Neural cell (in vitro differentiated cells): Measurements from ENCODE around the gene LRRC1. TPM values are rescaled to one million over a fixed set of nuclear protein-coding genes. Genes with fewer than 3 reads are reported as not detected.

ENCODE experiments used
- H2AFZ ChIP-seq: fragments of 200-600, 300-800 bp; sonication (generic), shearing (Covaris generic); 2 replicates; pipeline ENCODE4 v1.6.0; 2014; ENCODE audit warnings: low read depth, mild to moderate bottlenecking, antibody characterized with exemption, low read length, moderate library complexity
- H3F3A ChIP-seq: fragments of 200-600 bp; shearing (Covaris generic); 2 replicates; pipeline ENCODE4 v1.6.1; 2016; ENCODE audit warnings: mild to moderate bottlenecking, moderate library complexity, mixed read lengths, antibody characterized with exemption, low read length; ENCODE audit not compliant: insufficient read depth, poor library complexity, severe bottlenecking
- H3K27ac ChIP-seq: fragments of 200-600, 300-800 bp; sonication (generic), shearing (Covaris generic); 2 replicates; pipeline ENCODE4 v1.5.1; 2014; ENCODE audit warnings: mild to moderate bottlenecking, low read length, moderate library complexity
- H3K27me3 ChIP-seq: fragments of 300-800, 200-600 bp; sonication (generic), shearing (Covaris generic); 2 replicates; pipeline ENCODE4 v1.6.0; 2014; ENCODE audit warnings: mild to moderate bottlenecking, low read depth, low read length, moderate library complexity; ENCODE audit not compliant: insufficient read depth
- H3K36me3 ChIP-seq: fragments of 300-800, 200-600 bp; sonication (generic), shearing (Covaris generic); 2 replicates; pipeline ENCODE4 v1.5.1; 2014; ENCODE audit warnings: mild to moderate bottlenecking, antibody characterized with exemption, low read length, moderate library complexity; ENCODE audit not compliant: insufficient read depth
- H3K4me2 ChIP-seq: fragments of 300-800, 200-600 bp; sonication (generic), shearing (Covaris generic); 2 replicates; pipeline ENCODE4 v1.6.0; 2014; ENCODE audit warnings: mild to moderate bottlenecking, low read length
- H3K4me3 ChIP-seq: fragments of 300-800, 200-600 bp; sonication (generic), shearing (Covaris generic); 2 replicates; pipeline ENCODE4 v1.5.1; 2014; ENCODE audit warnings: mild to moderate bottlenecking, low read length, moderate library complexity
- H3K79me2 ChIP-seq: fragments of 200-600 bp; shearing (Covaris generic); replicated peaks from 2 replicates; pipeline ENCODE4 v1.6.0; 2014; ENCODE audit warnings: mild to moderate bottlenecking, low read length, moderate library complexity; ENCODE audit not compliant: insufficient read depth
- H3K9ac ChIP-seq: fragments of 300-800, 200-600 bp; sonication (generic), shearing (Covaris generic); 2 replicates; pipeline ENCODE4 v1.6.1; 2016; ENCODE audit warnings: mild to moderate bottlenecking, low read length, mixed read lengths
- H3K9me2 ChIP-seq: fragments of 200-600 bp; shearing (Covaris generic); 2 replicates; pipeline ENCODE4 v1.6.1; 2016; ENCODE audit warnings: mild to moderate bottlenecking, low read length, mixed read lengths; ENCODE audit not compliant: insufficient read depth
- H3K9me3 ChIP-seq: fragments of 200-600, 300-800 bp; sonication (generic), shearing (Covaris generic); 2 replicates; pipeline ENCODE4 v1.6.1; 2016; ENCODE audit warnings: mild to moderate bottlenecking, mixed run types, low read length, moderate library complexity, mixed read lengths
- H4K20me1 ChIP-seq: fragments of 200-600 bp; shearing (Covaris generic); 2 replicates; pipeline ENCODE4 v1.6.1; 2016; ENCODE audit warnings: mild to moderate bottlenecking, mixed run types; ENCODE audit not compliant: insufficient read depth
- CTCF ChIP-seq: fragments of 450-650 bp; IDR thresholded peaks from 2 replicates; pipeline ENCODE4 v1.5.1; 2014; ENCODE audit warnings: antibody characterized with exemption, mild to moderate bottlenecking, moderate library complexity; ENCODE audit not compliant: poor library complexity, severe bottlenecking
- EP300 ChIP-seq: fragments of 450-650 bp; conservative IDR thresholded peaks from 2 replicates; pipeline ENCODE4 v1.6.1; 2014; ENCODE audit warnings: antibody characterized with exemption, mild to moderate bottlenecking, moderate library complexity; ENCODE audit not compliant: poor library complexity, severe bottlenecking
- EZH2 ChIP-seq: fragments of 200-600, 300-800 bp; shearing (Covaris generic), sonication (generic); IDR thresholded peaks from 2 replicates; pipeline ENCODE4 v1.6.1; 2014; ENCODE audit warnings: antibody characterized with exemption, low read length, borderline replicate concordance, mild to moderate bottlenecking; ENCODE audit not compliant: insufficient read depth, poor library complexity, severe bottlenecking
- MXI1 ChIP-seq: fragments of 450-650 bp; conservative IDR thresholded peaks from 2 replicates; pipeline ENCODE4 v1.6.1; 2014; ENCODE audit warnings: antibody characterized with exemption, mild to moderate bottlenecking; ENCODE audit not compliant: poor library complexity, severe bottlenecking
- POLR2AphosphoS5 ChIP-seq: IDR thresholded peaks from 2 replicates; pipeline ENCODE4 v1.6.1; 2012
- RAD21 ChIP-seq: fragments of 450-650 bp; conservative IDR thresholded peaks from 2 replicates; pipeline ENCODE4 v1.6.1; 2014; ENCODE audit warnings: antibody characterized with exemption, mild to moderate bottlenecking, moderate library complexity
- REST ChIP-seq: IDR thresholded peaks from 2 replicates; pipeline ENCODE4 v1.6.1; 2012; ENCODE audit warnings: borderline replicate concordance
- SMC3 ChIP-seq: fragments of 450-650 bp; conservative IDR thresholded peaks from 2 replicates; pipeline ENCODE4 v1.6.1; 2014; ENCODE audit warnings: antibody characterized with exemption, mild to moderate bottlenecking, moderate library complexity; ENCODE audit not compliant: poor library complexity
- TAF1 ChIP-seq: IDR thresholded peaks from 2 replicates; pipeline ENCODE4 v1.6.1; 2012; ENCODE audit warnings: low read depth
- polyA plus RNA-seq: library from polyadenylated mRNA; depleted of rRNA; stranded (reverse); fragments of >200 nt; gene quantifications from 2 replicates; pipeline ENCODE4 v1.2.3, GENCODE V29; 2014

LRRC1 gene
- polyA plus RNA-seq, 1 donor from 2014 or later: 21.2 TPM

- no peaks in the 10 kb centered on the region for H3K9me3 ChIP-seq
Observed at GRCh38 chr6:53916804-53917463, 122.1 kb downstream of the LRRC1 start.

GRCh38 chr6:53917464-53917842, 122.6 kb downstream of the LRRC1 start:
- H3K9me2 ChIP-seq: no peaks in the 10 kb centered on the region
- TF ChIP-seq TAF1 (no peak), CTCF (no peak), EZH2 (no peak), POLR2AphosphoS5 (no peak), RAD21 (no peak), EP300 (no peak), SMC3 (no peak), MXI1 (no peak), REST (no peak)
- H3K36me3 ChIP-seq: no peaks in the 10 kb centered on the region
- no peak overlapping the region for H3K4me2 ChIP-seq
- no peak overlapping the region for H3K27ac ChIP-seq
- no peak overlapping the region for H3K4me3 ChIP-seq
- no peaks in the 10 kb centered on the region for H3K27me3 ChIP-seq
- H3F3A ChIP-seq: no peaks in the 10 kb centered on the region
- no peak overlapping the region for H3K9ac ChIP-seq
- H3K9me3 ChIP-seq: no peaks in the 10 kb centered on the region
- H2AFZ ChIP-seq: no peak overlapping the region
- no peaks in the 10 kb centered on the region for H4K20me1 ChIP-seq
- H3K79me2 ChIP-seq: no peaks in the 10 kb centered on the region

More at GRCh38 chr6:53916804-53917463, 122.1 kb downstream of the LRRC1 start:
- TF ChIP-seq TAF1: no peak
- TF ChIP-seq CTCF: no peak
- no peak for TF ChIP-seq MXI1
- no peak for TF ChIP-seq EP300
- no peak for TF ChIP-seq SMC3
- no peak overlapping the region for H3K27ac ChIP-seq
- H3K9me2 ChIP-seq: no peaks in the 10 kb centered on the region
- no peak overlapping the region for H2AFZ ChIP-seq
- no peaks in the 10 kb centered on the region for H3F3A ChIP-seq
- H3K9ac ChIP-seq: no peak overlapping the region
- H3K4me2 ChIP-seq: no peak overlapping the region
- H3K27me3 ChIP-seq: no peaks in the 10 kb centered on the region
- no peaks in the 10 kb centered on the region for H3K36me3 ChIP-seq
- no peaks in the 10 kb centered on the region for H3K79me2 ChIP-seq
- H3K4me3 ChIP-seq: no peak overlapping the region
- no peaks in the 10 kb centered on the region for H4K20me1 ChIP-seq
